Pancreas (tissue), 10 donors: ENCODE measurements around the gene IRF5. TPM values are rescaled to one million over a fixed set of nuclear protein-coding genes. Genes with fewer than 3 reads are reported as not detected.
"Not testable (repeated sequence)": the region's sequence is repeated elsewhere in the genome, so short reads cannot be mapped to it uniquely, and the experiment has no call there.

Source experiments
- ATAC-seq, 4 donors: fragments of 200-7000 bp; cut with Tn5 transposase; one replicate each; pipeline versions ENCODE4 v1.8.0 to v1.9.1; 2020; ENCODE audit warnings: mild to moderate bottlenecking in 4 of 4, moderate library complexity in 4 of 4
- DNase-seq, 6 donors: peaks; one replicate each; pipeline ENCODE4 v3.0.0-alpha.2; 2020
- FAIRE-seq: peaks from 2 replicates; lab custom pipeline; 2012; peaks lifted over from hg19 to GRCh38; lab: Jason Lieb, UNC
- H3K27ac ChIP-seq, 4 donors: fragments of 200-600 bp; sonication (generic); 1 replicate in 3 of 4; 2 replicates in 1 of 4; pipeline versions ENCODE4 v1.5.0 to v1.8.0; 2020
- H3K27me3 ChIP-seq, 4 donors: fragments of 200-600 bp; one replicate each; pipeline ENCODE4 v1.8.0; 2021
- H3K36me3 ChIP-seq, 3 donors: fragments of 200-600 bp; sonication (generic) in 1 of 3; one replicate each; pipeline versions ENCODE4 v1.5.0 to v1.8.0; 2020 to 2021
- H3K4me1 ChIP-seq, 3 donors: fragments of 200-600 bp; one replicate each; pipeline ENCODE4 v1.8.0; 2021
- H3K4me3 ChIP-seq, 4 donors: fragments of 200-600 bp; sonication (generic) in 2 of 4; one replicate each; pipeline versions ENCODE4 v1.5.0 to v1.8.0; 2020 to 2021
- H3K9me3 ChIP-seq, 4 donors: fragments of 200-600 bp; one replicate each; pipeline ENCODE4 v1.8.0; 2021
- WGBS, 2 donors: extraction: QIAGEN DNeasy Blood & Tissue Kit; methylation state at CpG; one replicate each; pipeline ENCODE4 v1.1.7; 2013; 5-methylcytosine and 5-hydroxymethylcytosine counted together
- intact Hi-C, 3 donors: fragments of 100-400 bp; cut with DNase I; formaldehyde crosslinking; loops; one replicate each; pipeline versions ENCODE4 v1.11.1 to v1.14.2; 2022
- polyA plus RNA-seq, 2 donors: library from polyadenylated mRNA; stranded (reverse); fragments of 200-250 nt; gene quantifications; one replicate each; pipeline ENCODE4 v1.2.3, GENCODE V29; 2013
- total RNA-seq, 6 donors: library from RNA; stranded (reverse); fragmentation: NEBNext Ultra II Directional in 4 of 6; extraction: Animal tissue kit (Norgen Biotek cat#: 25700) in 4 of 6; gene quantifications; one replicate each; pipeline versions ENCODE4 v1.2.1 to v1.2.4, GENCODE V29; 2021 to 2023
- TF ChIP-seq, protein P1 (sequence below), 4 donors: fragments of 200-600 bp; sonication (generic) in 3 of 4; IDR thresholded peaks; one replicate each; pipeline versions ENCODE4 v1.5.0 to v1.8.0; 2021; ENCODE audit warnings: antibody characterized with exemption in 4 of 4
- donor health status: healthy with polysubstance abuse.
- donor health status: DM: no; HTN: no; CAD: no; lungs with moderate emphysema.
- donor health status: DM: no; HTN: no; CAD: no.
- donor health status: control.
- donor health status: control.
- donor health status: Bipolar disorder and iron deficiency.
- donor health status: DM: yes; HTN: yes; CAD: no.
- donor health status: DM: no; HTN: no; CAD: no.
- donor health status: DM: no; HTN: no; CAD: no.
- donor health status: DM: yes; HTN: yes; CAD: no.

Gene IRF5
- total and polyA plus RNA-seq, 8 donors: 3.2 to 12.4 (median 5.1) TPM

DNA sequence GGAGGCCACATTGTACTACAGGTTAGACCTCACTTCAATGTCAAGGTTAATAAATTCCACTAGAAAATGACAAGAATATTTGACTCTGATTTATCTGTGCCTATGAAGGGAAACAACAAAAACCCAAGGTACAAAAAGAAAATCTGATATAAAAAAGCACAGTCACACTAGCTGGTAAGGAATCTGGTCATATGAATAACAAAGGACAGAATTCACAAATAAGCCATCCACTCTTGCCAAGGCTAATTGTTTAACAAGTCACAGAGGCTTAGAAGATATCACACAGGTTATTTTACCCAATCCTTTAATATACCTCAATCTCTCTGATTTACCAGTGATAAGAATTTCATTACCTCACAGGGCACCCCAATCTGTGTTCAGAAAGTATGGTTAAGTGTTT is 47.9 kb downstream of the IRF5 start:
- ATAC-seq (no peak), DNase-seq (no peak), FAIRE-seq (no peak)
- TF ChIP-seq, protein P1, sequence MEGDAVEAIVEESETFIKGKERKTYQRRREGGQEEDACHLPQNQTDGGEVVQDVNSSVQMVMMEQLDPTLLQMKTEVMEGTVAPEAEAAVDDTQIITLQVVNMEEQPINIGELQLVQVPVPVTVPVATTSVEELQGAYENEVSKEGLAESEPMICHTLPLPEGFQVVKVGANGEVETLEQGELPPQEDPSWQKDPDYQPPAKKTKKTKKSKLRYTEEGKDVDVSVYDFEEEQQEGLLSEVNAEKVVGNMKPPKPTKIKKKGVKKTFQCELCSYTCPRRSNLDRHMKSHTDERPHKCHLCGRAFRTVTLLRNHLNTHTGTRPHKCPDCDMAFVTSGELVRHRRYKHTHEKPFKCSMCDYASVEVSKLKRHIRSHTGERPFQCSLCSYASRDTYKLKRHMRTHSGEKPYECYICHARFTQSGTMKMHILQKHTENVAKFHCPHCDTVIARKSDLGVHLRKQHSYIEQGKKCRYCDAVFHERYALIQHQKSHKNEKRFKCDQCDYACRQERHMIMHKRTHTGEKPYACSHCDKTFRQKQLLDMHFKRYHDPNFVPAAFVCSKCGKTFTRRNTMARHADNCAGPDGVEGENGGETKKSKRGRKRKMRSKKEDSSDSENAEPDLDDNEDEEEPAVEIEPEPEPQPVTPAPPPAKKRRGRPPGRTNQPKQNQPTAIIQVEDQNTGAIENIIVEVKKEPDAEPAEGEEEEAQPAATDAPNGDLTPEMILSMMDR (IDR thresholded peaks at IDR 0.05): no peak
- H3K9me3 ChIP-seq: no peaks in the 10 kb centered on the region
- H3K36me3 ChIP-seq: peaks cover 0 to 38% (median 2%) of the 10 kb centered on the region in 3 donors
- no peaks in the 10 kb centered on the region for H3K4me1 ChIP-seq
- intact Hi-C loops: no loop called here
- H3K27ac ChIP-seq: no peak overlapping the region
- H3K4me3 ChIP-seq: no peak overlapping the region
- H3K27me3 ChIP-seq: no peaks in the 10 kb centered on the region

DNA sequence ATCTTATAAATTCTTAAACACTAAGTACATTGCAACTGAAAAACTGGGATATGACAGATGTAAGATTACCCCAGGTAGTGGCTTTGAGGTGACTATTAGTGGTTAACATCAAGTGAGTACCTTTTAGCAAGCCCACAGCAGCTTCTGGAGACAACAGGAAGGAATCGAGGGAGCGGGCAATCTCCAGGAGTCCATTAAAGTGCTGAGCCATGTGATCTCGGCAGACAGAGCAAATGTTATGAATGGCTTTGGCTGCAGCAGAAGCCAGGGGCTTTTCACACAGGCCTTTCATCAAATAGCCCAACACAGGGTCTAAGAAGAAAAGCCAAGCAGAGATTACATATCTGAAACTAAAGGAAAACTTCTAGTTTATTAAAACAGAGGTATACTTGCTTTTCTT is 48.9 kb downstream of the IRF5 start:
- FAIRE-seq (no peak), ATAC-seq (no peak), DNase-seq (no peak)
- Histone ChIP-seq H3K36me3 (peaks cover 0 to 41% (median 0%) of the 10 kb centered on the region in 3 donors), H3K27me3 (no peaks in the 10 kb centered on the region), H3K27ac (no peak overlapping the region), H3K4me3 (no peak overlapping the region), H3K9me3 (no peaks in the 10 kb centered on the region), H3K4me1 (no peaks in the 10 kb centered on the region)
- intact Hi-C loops: no loop called here
- TF ChIP-seq, protein P1 (IDR thresholded peaks at IDR 0.05): no peak
- 92 to 93% methylated on average over 3 of the region's 3 CpGs for WGBS, 2 donors

DNA sequence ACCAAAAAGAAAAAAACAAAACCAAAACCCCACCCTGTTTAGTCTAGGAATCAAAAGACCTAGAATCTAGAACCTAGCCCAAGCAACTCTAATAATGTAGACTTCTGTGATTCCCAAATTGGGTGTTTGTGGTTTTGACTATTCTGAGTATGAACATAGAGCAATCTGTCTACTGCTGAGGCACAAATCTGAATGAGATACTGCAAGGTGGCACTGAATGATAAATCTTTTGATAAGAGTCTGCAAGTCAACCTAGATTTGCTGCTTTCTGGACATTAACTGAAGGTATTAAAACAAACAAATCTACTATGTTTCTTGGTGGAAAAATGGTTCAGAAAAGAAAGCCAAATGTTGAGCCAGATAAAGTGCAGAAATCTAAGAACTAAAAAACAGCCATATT is 50.6 kb downstream of the IRF5 start:
- ATAC-seq (no peak), FAIRE-seq (no peak), DNase-seq (no peak)
- Histone ChIP-seq H3K36me3 (peaks cover 0 to 39% (median 0%) of the 10 kb centered on the region in 3 donors), H3K27ac (no peak overlapping the region), H3K27me3 (no peaks in the 10 kb centered on the region), H3K4me1 (no peaks in the 10 kb centered on the region), H3K9me3 (no peaks in the 10 kb centered on the region), H3K4me3 (no peak overlapping the region)
- TF ChIP-seq, protein P1 (IDR thresholded peaks at IDR 0.05): no peak
- intact Hi-C loops: no loop called here

DNA sequence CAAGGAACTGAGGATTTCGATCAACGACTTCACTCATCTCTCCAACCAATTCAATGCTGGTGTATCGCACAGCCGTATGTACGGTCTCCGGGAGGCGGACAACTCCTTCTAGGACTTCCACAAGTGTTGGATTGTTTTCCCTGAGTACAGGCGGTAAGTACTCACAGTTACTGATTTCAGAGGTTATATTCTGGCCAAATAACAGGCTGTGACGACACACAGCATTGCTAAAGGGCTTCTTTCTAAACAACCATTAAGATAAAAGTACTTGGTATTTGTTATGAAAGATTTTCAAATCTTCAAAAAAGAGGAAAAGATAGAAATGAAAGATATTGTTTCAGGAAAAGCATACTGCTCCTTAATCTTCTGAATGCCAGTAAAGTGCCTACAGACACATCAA is 52.2 kb downstream of the IRF5 start:
- intact Hi-C loops: no loop called here
- H3K4me1 ChIP-seq: no peaks in the 10 kb centered on the region

DNA sequence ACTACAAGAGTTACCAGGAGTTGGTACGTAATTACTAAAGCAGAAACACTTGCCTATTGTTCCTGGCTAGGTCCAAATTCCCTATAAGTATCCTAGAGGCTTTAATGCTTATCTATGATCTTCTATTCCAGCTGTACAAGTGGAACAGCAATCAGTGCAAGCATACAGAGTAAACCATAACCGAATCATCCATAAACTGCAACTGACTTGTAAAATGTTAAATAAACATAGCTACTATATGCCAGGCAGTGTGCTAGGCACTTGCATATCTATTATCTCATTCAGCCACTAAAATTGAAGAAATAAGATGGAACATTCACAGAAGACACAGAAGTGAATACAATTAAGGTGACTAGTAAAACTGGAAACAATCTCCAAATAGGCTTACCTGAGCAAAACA is 55.7 kb downstream of the IRF5 start:
- WGBS, 2 donors: 84 to 86% methylated on average over 2 of the region's 2 CpGs
- TF ChIP-seq, protein P1 (IDR thresholded peaks at IDR 0.05): no peak
- Histone ChIP-seq H3K36me3 (peaks cover 1 to 25% (median 3%) of the 10 kb centered on the region in 3 donors), H3K9me3 (no peaks in the 10 kb centered on the region), H3K4me3 (no peak overlapping the region), H3K27me3 (no peaks in the 10 kb centered on the region), H3K27ac (no peak overlapping the region), H3K4me1 (no peaks in the 10 kb centered on the region)
- ATAC-seq: no peak
- no peak for FAIRE-seq
- no peak for DNase-seq
- intact Hi-C loops: no loop called here

More for the DNA sequence above, 52.2 kb downstream of the IRF5 start:
- FAIRE-seq (no peak), ATAC-seq (no peak), DNase-seq (no peak)
- Histone ChIP-seq H3K27ac (no peak overlapping the region), H3K27me3 (no peaks in the 10 kb centered on the region), H3K9me3 (no peaks in the 10 kb centered on the region), H3K36me3 (peaks cover 0 to 31% (median 0%) of the 10 kb centered on the region in 3 donors), H3K4me3 (no peak overlapping the region)
- TF ChIP-seq, protein P1 (IDR thresholded peaks at IDR 0.05): no peak
- WGBS, 2 donors: 86 to 88% methylated on average over 9 of the region's 9 CpGs

DNA sequence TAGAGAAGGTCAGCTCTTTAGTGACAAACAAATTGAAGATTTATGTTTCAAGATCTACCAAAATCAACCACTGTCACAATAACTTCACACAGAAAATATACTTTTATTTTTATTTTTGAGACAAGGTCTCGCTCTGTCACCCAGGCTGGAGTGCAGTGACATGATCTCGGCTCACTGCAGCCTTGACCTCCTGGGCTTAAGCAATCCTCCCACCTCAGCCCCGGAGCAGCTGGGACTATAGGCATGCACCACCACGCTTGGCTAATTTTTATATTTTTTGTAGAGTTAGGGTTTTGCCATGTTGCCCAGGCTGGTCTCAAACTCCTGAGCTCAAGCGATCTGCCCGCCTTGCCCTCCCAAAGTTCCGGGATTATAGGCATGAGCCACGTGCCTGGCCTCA is 56.8 kb downstream of the IRF5 start:
- H3K27ac ChIP-seq, FAIRE-seq, ATAC-seq, intact Hi-C loops, H3K27me3 ChIP-seq, DNase-seq, H3K4me1 ChIP-seq, H3K9me3 ChIP-seq, H3K4me3 ChIP-seq: not testable (repeated sequence)
- WGBS, 2 donors: 95 to 96% methylated on average over 8 of the region's 8 CpGs
- H3K36me3 ChIP-seq: peaks cover 3 to 19% (median 3%) of the 10 kb centered on the region in 3 donors
